SK-N-SH (cell line): Measurements from ENCODE around the gene IGF1R. TPM values are rescaled to one million over a fixed set of nuclear protein-coding genes. Genes with fewer than 3 reads are reported as not detected.

Experiments
- CTCF ChIA-PET: fragments of 300-600, 350-600 bp; formaldehyde crosslinking; extraction: SDS; loops from one replicate; lab custom pipeline; 2021; lab: Yijun Ruan, JAX
- POLR2A ChIA-PET: fragments of 350-600 bp; sonication (Branson Sonifier 250); formaldehyde crosslinking; extraction: SDS; loops from one replicate; lab custom pipeline; 2020; ENCODE audit warnings: antibody characterized with exemption, inconsistent platforms; lab: Yijun Ruan, JAX
- DNase-seq: peaks from one replicate; pipeline ENCODE4 v3.0.0; 2012
- H2AFZ ChIP-seq: fragments of 200-600 bp; sonication (generic); 2 replicates; pipeline ENCODE4 v1.8.1; 2016; ENCODE audit warnings: antibody characterized with exemption, mild to moderate bottlenecking, low read depth
- H3F3A ChIP-seq: fragments of 200-600 bp; sonication (generic); replicated peaks from 2 replicates; pipeline ENCODE3; 2016; ENCODE audit warnings: antibody characterized with exemption, mild to moderate bottlenecking; ENCODE audit not compliant: insufficient read depth
- H3K27ac ChIP-seq, 2 experiments: fragments of 200-500 bp in 1 of 2; fragments of 200-600 bp in 1 of 2; sonication (Bioruptor generic) in 1 of 2; sonication (generic), shearing (Covaris generic) in 1 of 2; 2 replicates each; pipeline versions ENCODE4 v1.5.1 to v1.6.1; 2014 to 2016; ENCODE audit warnings: low read depth in 2 of 2, inconsistent platforms in 1 of 2, low read length in 1 of 2, mild to moderate bottlenecking in 1 of 2, mixed read lengths in 1 of 2
- H3K27me3 ChIP-seq: fragments of 200-600 bp; sonication (generic), shearing (Covaris generic); 2 replicates; pipeline ENCODE4 v1.6.1; 2016; ENCODE audit warnings: mixed run types; ENCODE audit not compliant: insufficient read depth
- H3K36me3 ChIP-seq, 2 experiments: fragments of 200-500 bp in 1 of 2; fragments of 200-600 bp in 1 of 2; sonication (Bioruptor generic) in 1 of 2; sonication (generic) in 1 of 2; replicated peaks in 1 of 2; 2 replicates each; pipeline versions ENCODE3 to v1.5.1; 2014 to 2016; ENCODE audit warnings: low read length in 1 of 2, mild to moderate bottlenecking in 1 of 2; ENCODE audit not compliant: insufficient read depth in 2 of 2, control insufficient read depth in 1 of 2
- H3K4me1 ChIP-seq, 2 experiments: fragments of 200-500 bp in 1 of 2; fragments of 200-600 bp in 1 of 2; sonication (Bioruptor generic) in 1 of 2; sonication (generic), shearing (Covaris generic) in 1 of 2; 2 replicates each; pipeline versions ENCODE4 v1.5.1 to v1.6.1; 2014 to 2016; ENCODE audit warnings: low read depth in 1 of 2, low read length in 1 of 2, mixed run types in 1 of 2; ENCODE audit not compliant: insufficient read depth in 2 of 2, control insufficient read depth in 1 of 2
- H3K4me2 ChIP-seq: fragments of 200-600 bp; sonication (generic), shearing (Covaris generic); 2 replicates; pipeline ENCODE4 v1.6.1; 2017; ENCODE audit warnings: mixed run types
- H3K4me3 ChIP-seq, 2 experiments: fragments of 200-500 bp in 1 of 2; fragments of 200-600 bp in 1 of 2; sonication (Bioruptor generic) in 1 of 2; sonication (generic), shearing (Covaris generic) in 1 of 2; 2 replicates each; pipeline versions ENCODE4 v1.5.1 to v1.8.1; 2014 to 2016; ENCODE audit warnings: low read depth in 2 of 2, inconsistent platforms in 1 of 2, low read length in 1 of 2, mild to moderate bottlenecking in 1 of 2, mixed read lengths in 1 of 2, moderate library complexity in 1 of 2
- H3K79me2 ChIP-seq: fragments of 200-600 bp; sonication (generic); 2 replicates; pipeline ENCODE4 v1.8.1; 2017; ENCODE audit warnings: mild to moderate bottlenecking; ENCODE audit not compliant: insufficient read depth
- H3K9ac ChIP-seq: fragments of 200-600 bp; sonication (generic); 2 replicates; pipeline ENCODE4 v1.6.1; 2017; ENCODE audit warnings: mixed run types
- H3K9me2 ChIP-seq: fragments of 200-600 bp; sonication (generic); 2 replicates; pipeline ENCODE4 v1.6.1; 2017; ENCODE audit warnings: mixed run types
- H3K9me3 ChIP-seq: fragments of 200-600 bp; sonication (generic); 2 replicates; pipeline ENCODE4 v1.6.1; 2017; ENCODE audit warnings: mixed run types, mild to moderate bottlenecking, moderate library complexity
- H4K20me1 ChIP-seq: fragments of 200-600 bp; sonication (generic); 2 replicates; pipeline ENCODE4 v1.6.1; 2017; ENCODE audit warnings: mild to moderate bottlenecking, mixed run types; ENCODE audit not compliant: insufficient read depth
- CHD2 ChIP-seq: fragments of 150-350 bp; IDR thresholded peaks from 2 replicates; pipeline ENCODE4 v1.6.1; 2018; ENCODE audit warnings: low read length; ENCODE audit not compliant: partially characterized antibody
- CTCF ChIP-seq: fragments of 200-600 bp; sonication (generic); IDR thresholded peaks from 2 replicates; pipeline ENCODE4 v1.6.1; 2017; ENCODE audit warnings: antibody characterized with exemption, mild to moderate bottlenecking, moderate library complexity
- FOSL2 ChIP-seq: IDR thresholded peaks from 2 replicates; pipeline ENCODE4 v1.4.0; 2012; ENCODE audit warnings: low read depth, mild to moderate bottlenecking, moderate library complexity, borderline replicate concordance
- FOXJ3 ChIP-seq: sonication (generic); formaldehyde crosslinking; IDR thresholded peaks from 2 replicates; pipeline ENCODE4 v1.5.1; 2020; ENCODE audit warnings: mild to moderate bottlenecking, missing genetic modification reagents
- GABPA ChIP-seq: IDR thresholded peaks from 2 replicates; pipeline ENCODE4 v1.4.0; 2012; ENCODE audit warnings: low read depth, mild to moderate bottlenecking
- GATA2 ChIP-seq: sonication (generic); formaldehyde crosslinking; IDR thresholded peaks from 2 replicates; pipeline ENCODE4 v1.5.0; 2020; ENCODE audit warnings: mild to moderate bottlenecking, missing genetic modification reagents
- IRF3 ChIP-seq: fragments of 150-350 bp; IDR thresholded peaks from 2 replicates; pipeline ENCODE4 v1.6.1; 2016; ENCODE audit warnings: mild to moderate bottlenecking, low read depth, low read length
- JUND ChIP-seq: IDR thresholded peaks from 2 replicates; pipeline ENCODE4 v1.4.0; 2012
- NFIC ChIP-seq: IDR thresholded peaks from 2 replicates; pipeline ENCODE4 v1.4.0; 2012; ENCODE audit warnings: borderline replicate concordance
- NRF1 ChIP-seq: IDR thresholded peaks from 2 replicates; pipeline ENCODE4 v1.6.1; 2012; ENCODE audit warnings: low read depth, mild to moderate bottlenecking, low read length
- PBX3 ChIP-seq: IDR thresholded peaks from 2 replicates; pipeline ENCODE4; 2012
- RAD21 ChIP-seq: IDR thresholded peaks from 2 replicates; pipeline ENCODE4 v1.6.1; 2012; ENCODE audit warnings: mild to moderate bottlenecking, low read length
- RCOR1 ChIP-seq: fragments of 150-350 bp; IDR thresholded peaks from 2 replicates; pipeline ENCODE4 v1.6.1; 2017; ENCODE audit warnings: antibody characterized with exemption, low read length
- TCF12 ChIP-seq: IDR thresholded peaks from 2 replicates; pipeline ENCODE4 v1.4.0; 2012
- WGBS: methylation state at CpG from one replicate; pipeline ENCODE4 v1.1.6; 2017; ENCODE audit warnings: low lambda C conversion rate; 5-methylcytosine and 5-hydroxymethylcytosine counted together
- polyA plus RNA-seq, 3 experiments: library from polyadenylated mRNA; depleted of rRNA; stranded (reverse); fragments of >200 nt; gene quantifications; 2 replicates each; pipeline ENCODE4 v1.2.3, GENCODE V29; 2012
- TF ChIP-seq, protein P1 (sequence below): IDR thresholded peaks from 2 replicates; pipeline ENCODE4 v1.6.1; 2012; ENCODE audit warnings: mild to moderate bottlenecking, low read depth, low read length, moderate library complexity
- TF ChIP-seq, protein P2 (sequence below): IDR thresholded peaks from 2 replicates; pipeline ENCODE4 v1.4.0; 2012; ENCODE audit warnings: low read depth, borderline replicate concordance

The IGF1R gene
- polyA plus RNA-seq, 1 of the 3 experiments (the other 2 are of a cell fraction), result 9.5 TPM

- TF ChIP-seq, protein P1, sequence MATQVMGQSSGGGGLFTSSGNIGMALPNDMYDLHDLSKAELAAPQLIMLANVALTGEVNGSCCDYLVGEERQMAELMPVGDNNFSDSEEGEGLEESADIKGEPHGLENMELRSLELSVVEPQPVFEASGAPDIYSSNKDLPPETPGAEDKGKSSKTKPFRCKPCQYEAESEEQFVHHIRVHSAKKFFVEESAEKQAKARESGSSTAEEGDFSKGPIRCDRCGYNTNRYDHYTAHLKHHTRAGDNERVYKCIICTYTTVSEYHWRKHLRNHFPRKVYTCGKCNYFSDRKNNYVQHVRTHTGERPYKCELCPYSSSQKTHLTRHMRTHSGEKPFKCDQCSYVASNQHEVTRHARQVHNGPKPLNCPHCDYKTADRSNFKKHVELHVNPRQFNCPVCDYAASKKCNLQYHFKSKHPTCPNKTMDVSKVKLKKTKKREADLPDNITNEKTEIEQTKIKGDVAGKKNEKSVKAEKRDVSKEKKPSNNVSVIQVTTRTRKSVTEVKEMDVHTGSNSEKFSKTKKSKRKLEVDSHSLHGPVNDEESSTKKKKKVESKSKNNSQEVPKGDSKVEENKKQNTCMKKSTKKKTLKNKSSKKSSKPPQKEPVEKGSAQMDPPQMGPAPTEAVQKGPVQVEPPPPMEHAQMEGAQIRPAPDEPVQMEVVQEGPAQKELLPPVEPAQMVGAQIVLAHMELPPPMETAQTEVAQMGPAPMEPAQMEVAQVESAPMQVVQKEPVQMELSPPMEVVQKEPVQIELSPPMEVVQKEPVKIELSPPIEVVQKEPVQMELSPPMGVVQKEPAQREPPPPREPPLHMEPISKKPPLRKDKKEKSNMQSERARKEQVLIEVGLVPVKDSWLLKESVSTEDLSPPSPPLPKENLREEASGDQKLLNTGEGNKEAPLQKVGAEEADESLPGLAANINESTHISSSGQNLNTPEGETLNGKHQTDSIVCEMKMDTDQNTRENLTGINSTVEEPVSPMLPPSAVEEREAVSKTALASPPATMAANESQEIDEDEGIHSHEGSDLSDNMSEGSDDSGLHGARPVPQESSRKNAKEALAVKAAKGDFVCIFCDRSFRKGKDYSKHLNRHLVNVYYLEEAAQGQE, result no peak
- TF ChIP-seq FOXJ3 (CRISPR knock-in tag), result no peak
- no peak for TF ChIP-seq GATA2 (CRISPR knock-in tag)
- TF ChIP-seq, all 33 proteins: peak for 0
Observed at GRCh38 chr15:98860281-98861041, 212.1 kb downstream of the IGF1R start (continued).

GRCh38 chr15:98861188-98861587, 212.8 kb downstream of the IGF1R start:
- DNase-seq, result no peak
- H3K9ac ChIP-seq, result no peak overlapping the region
- no peak overlapping the region; a peak in 1 of 4 replicates for H3K27ac ChIP-seq
- ChIA-PET POLR2A (no interaction called here), CTCF (interaction anchor here (0.9 to 3.1 kb wide), 8 partner anchors 20 to 338 kb away, joined by 3 to 14 read pairs (median 4); no protein-coding TSS in a partner anchor)
- H3K4me1 ChIP-seq, result peaks cover 18 to 27% of the 10 kb centered on the region in 2 experiments
- TF ChIP-seq, protein P2, sequence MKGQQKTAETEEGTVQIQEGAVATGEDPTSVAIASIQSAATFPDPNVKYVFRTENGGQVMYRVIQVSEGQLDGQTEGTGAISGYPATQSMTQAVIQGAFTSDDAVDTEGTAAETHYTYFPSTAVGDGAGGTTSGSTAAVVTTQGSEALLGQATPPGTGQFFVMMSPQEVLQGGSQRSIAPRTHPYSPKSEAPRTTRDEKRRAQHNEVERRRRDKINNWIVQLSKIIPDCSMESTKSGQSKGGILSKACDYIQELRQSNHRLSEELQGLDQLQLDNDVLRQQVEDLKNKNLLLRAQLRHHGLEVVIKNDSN, result no peak
- no peak for TF ChIP-seq GABPA
- no peak for TF ChIP-seq FOSL2
- no peak for TF ChIP-seq CTCF
- TF ChIP-seq NFIC, result no peak
- TF ChIP-seq RAD21, result no peak
- no peak for TF ChIP-seq IRF3
- TF ChIP-seq JUND, result no peak
- no peak for TF ChIP-seq GATA2 (CRISPR knock-in tag)
- TF ChIP-seq PBX3, result no peak
- no peak for TF ChIP-seq TCF12
- TF ChIP-seq CHD2, result no peak
- TF ChIP-seq NRF1, result no peak
- TF ChIP-seq RCOR1, result no peak
- 74% methylated on average over 6 of the region's 6 CpGs for WGBS
- peaks cover 20% of the 10 kb centered on the region for H3F3A ChIP-seq
- no peak overlapping the region for H3K4me2 ChIP-seq
- H3K27me3 ChIP-seq, result no peaks in the 10 kb centered on the region
- H3K9me2 ChIP-seq, result no peaks in the 10 kb centered on the region
- no peaks in the 10 kb centered on the region for H3K9me3 ChIP-seq
- H4K20me1 ChIP-seq, result no peaks in the 10 kb centered on the region; the same call in 1 of the 2 replicates
- no peaks in the 10 kb centered on the region for H3K36me3 ChIP-seq
- H3K4me3 ChIP-seq, result no peak overlapping the region
- no peak overlapping the region for H2AFZ ChIP-seq
- H3K79me2 ChIP-seq, result peaks cover 54% of the 10 kb centered on the region
